ENCODE measurements around the gene WBP1. TPM values are rescaled to one million over a fixed set of nuclear protein-coding genes. Genes with fewer than 3 reads are reported as not detected.

Gene WBP1
- total RNA-seq = 10 to 100 TPM; 40.5 to 46.8 TPM

DNA sequence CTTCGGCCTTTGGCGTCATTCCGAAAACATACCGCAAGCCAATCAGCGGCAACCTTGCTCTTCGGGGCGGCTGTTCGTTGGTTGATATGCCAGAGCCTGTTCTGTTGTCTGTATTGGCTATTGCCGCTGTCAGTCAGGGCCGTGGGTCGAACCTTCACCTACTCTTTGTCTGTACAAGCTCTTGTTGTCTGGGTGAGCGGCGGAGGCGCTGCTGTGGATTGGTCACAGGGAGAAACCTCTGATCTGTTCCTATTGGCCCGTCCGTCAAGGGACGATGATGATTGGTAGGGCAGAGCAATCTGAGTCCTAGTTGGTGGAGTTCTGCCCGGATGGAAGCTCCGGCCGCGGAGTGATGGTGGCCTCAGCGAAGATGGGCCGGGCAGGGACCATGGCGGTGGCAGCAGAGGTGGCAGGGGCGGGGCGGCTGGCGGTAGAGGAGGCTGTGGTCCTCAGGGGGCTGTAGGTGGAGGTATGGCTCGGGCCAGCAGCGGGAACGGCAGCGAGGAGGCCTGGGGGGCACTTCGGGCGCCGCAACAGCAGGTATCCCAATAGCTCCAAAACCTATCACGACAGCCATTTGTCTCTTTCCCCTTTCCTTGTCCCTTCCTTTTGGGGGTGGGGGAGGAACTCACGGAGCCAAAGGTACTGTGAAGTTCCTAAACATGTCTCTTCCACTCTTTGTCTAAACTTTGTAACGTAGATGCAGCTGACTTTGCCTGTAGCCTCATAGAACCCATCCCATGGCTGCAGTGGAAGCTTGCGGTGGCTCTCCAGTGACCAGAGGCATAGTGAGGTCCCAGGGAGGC, at the start of gene WBP1:
Gene WBP1 (plus strand): TSS at position 307 of the 806 bp plus-strand sequence. CDS start 165 bp downstream, at position 472.
- Mint-ChIP-seq H3K9me3 (ENCODE audit: low read depth) (no peaks in the 10 kb centered on the region), H3K27ac (peak within 1 kb of the TSS; percentile 95)
- ATAC-seq = peak; percentile 86

GRCh38 chr2:74413001-74413698, 45.1 kb upstream of the WBP1 start:
- Mint-ChIP-seq H3K4me1 (peaks cover 16% of the 10 kb centered on the region), H3K27me3 (peaks cover 29% of the 10 kb centered on the region), H3K36me3 (no peaks in the 10 kb centered on the region), H3K27ac (no peak overlapping the region), H3K9me3 (ENCODE audit: low read depth) (no peaks in the 10 kb centered on the region), H3K4me3 (no peak overlapping the region)
- CTCF ChIA-PET = interaction anchor here (0.8 to 1.6 kb wide), 2 partner anchors 8 to 78 kb away, joined by 3 to 6 read pairs; partner anchors contain the start of genes C2orf81 and WDR54
- ATAC-seq (no peak), DNase-seq (no peak)

More for the DNA sequence above, at the start of gene WBP1:
- CTCF ChIA-PET = interaction anchor here (1.0 to 7.4 kb wide), 8 partner anchors 9 to 259 kb away, joined by 3 to 66 read pairs (median 8); partner anchors contain the start of genes AUP1, CCDC142, HTRA2 and MRPL53
- peak; percentile 100 for DNase-seq
- H3K4me3 Mint-ChIP-seq = peak within 1 kb of the TSS; percentile 94
- peaks cover 51% of the 10 kb centered on the region for H3K4me1 Mint-ChIP-seq
- H3K36me3 Mint-ChIP-seq = peaks cover 16% of the 10 kb centered on the region
- H3K27me3 Mint-ChIP-seq = no peaks in the 10 kb centered on the region

DNA sequence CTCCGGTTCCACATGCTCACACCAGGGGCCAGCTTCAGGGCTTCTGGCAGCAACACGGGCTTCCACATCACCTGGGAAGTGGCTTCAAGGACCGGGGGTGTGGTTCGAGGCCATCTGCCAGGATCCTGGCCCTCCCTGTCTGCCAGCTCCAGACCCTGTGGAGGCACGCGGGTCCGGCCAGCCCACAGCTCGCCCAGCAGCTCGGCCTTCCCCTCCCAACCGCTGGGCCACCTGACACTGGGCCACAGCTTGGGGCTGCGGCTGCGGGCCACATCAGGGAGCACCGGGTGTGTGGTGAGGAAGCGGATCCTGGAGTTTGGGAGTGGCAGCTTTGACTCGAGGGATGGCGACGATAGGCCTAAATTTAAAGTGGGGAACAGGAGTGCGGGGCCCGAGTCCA, 43.8 kb upstream of the WBP1 start:
- no peak overlapping the region for H3K27ac Mint-ChIP-seq
- H3K4me3 Mint-ChIP-seq = no peak overlapping the region
- DNase-seq (no peak), ATAC-seq (no peak)
- H3K9me3 Mint-ChIP-seq (ENCODE audit: low read depth) = no peaks in the 10 kb centered on the region
- peaks cover 20% of the 10 kb centered on the region for H3K27me3 Mint-ChIP-seq
- CTCF ChIA-PET = interaction anchor here (0.9 to 1.2 kb wide), 2 partner anchors 13 to 23 kb away, joined by 3 read pairs; no protein-coding TSS in a partner anchor
- H3K36me3 Mint-ChIP-seq = no peaks in the 10 kb centered on the region
- peaks cover 16% of the 10 kb centered on the region for H3K4me1 Mint-ChIP-seq

DNA sequence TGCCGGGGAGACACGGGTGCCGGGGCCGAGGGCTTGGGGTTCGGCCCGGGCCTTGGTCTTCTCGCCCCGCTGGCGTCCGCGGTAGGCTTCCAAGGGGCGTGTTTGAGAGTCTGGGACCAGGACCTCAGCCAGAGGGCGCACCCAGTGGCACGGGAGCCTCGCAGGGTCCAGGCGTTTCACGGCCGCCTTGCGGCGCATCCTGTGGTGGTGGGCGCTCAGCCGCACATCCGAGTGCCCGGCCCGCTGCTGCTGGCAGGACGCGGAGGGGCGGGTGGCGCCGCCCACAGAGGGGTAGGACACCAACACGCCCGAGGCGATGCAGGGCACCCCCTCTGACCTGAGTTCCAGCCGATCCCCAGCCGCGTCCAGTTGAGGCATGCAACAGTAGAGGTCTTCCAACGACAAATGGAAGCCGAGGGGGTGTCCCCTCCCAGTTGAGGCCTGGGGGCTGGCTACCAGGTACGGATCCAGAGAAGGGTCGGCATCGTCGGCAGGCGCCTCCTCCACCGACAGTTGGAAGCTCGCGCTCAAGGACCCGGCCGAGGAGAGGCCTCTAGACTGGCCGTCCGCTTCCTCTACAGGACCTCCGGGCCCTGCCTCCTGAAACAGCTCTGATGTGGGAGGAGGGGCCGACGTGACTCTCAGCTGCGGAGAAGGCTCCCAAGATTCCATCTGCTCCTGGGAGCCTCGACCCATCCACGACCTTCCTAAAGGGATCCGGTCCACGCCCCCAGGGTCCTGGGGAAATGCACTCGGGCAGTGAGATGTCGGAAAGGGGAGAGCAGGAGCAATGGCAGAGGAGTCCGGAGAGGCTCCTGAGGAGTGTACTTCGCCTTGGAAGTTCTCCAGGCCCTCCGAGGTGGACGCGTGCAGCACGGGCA, 43.1 kb upstream of the WBP1 start:
- H3K27ac Mint-ChIP-seq = no peak overlapping the region
- DNase-seq (no peak), ATAC-seq (peak; percentile 37)
- H3K36me3 Mint-ChIP-seq = no peaks in the 10 kb centered on the region
- CTCF ChIA-PET = interaction anchor here (0.9 to 1.6 kb wide), 4 partner anchors 14 to 37 kb away, joined by 3 read pairs; no protein-coding TSS in a partner anchor
- H3K9me3 Mint-ChIP-seq (ENCODE audit: low read depth) = no peaks in the 10 kb centered on the region
- H3K27me3 Mint-ChIP-seq = peaks cover 20% of the 10 kb centered on the region
- H3K4me3 Mint-ChIP-seq = no peak overlapping the region
- H3K4me1 Mint-ChIP-seq = peaks cover 18% of the 10 kb centered on the region

- H3K4me3 Mint-ChIP-seq = no peak overlapping the region
- H3K27ac Mint-ChIP-seq = no peak overlapping the region
- no peak for ATAC-seq
Measured at GRCh38 chr2:74415762-74416395, 42.4 kb upstream of the WBP1 start.

GRCh38 chr2:74416778-74417177, 41.5 kb upstream of the WBP1 start:
- H3K4me3 Mint-ChIP-seq = no peak overlapping the region
- H3K27me3 Mint-ChIP-seq = peaks cover 22% of the 10 kb centered on the region
- H3K36me3 Mint-ChIP-seq = no peaks in the 10 kb centered on the region
- H3K9me3 Mint-ChIP-seq (ENCODE audit: low read depth) = no peaks in the 10 kb centered on the region
- CTCF ChIA-PET = interaction anchor here (1.0 kb wide), 1 partner anchor 25 kb away, joined by 3 read pairs; no protein-coding TSS in a partner anchor
- ATAC-seq (no peak), DNase-seq (no peak)
- H3K27ac Mint-ChIP-seq = no peak overlapping the region
- H3K4me1 Mint-ChIP-seq = peaks cover 27% of the 10 kb centered on the region

More at GRCh38 chr2:74415762-74416395, 42.4 kb upstream of the WBP1 start:
- H3K9me3 Mint-ChIP-seq (ENCODE audit: low read depth) = no peaks in the 10 kb centered on the region
- no peak for DNase-seq
- no peaks in the 10 kb centered on the region for H3K36me3 Mint-ChIP-seq
- H3K4me1 Mint-ChIP-seq = peaks cover 22% of the 10 kb centered on the region
- peaks cover 21% of the 10 kb centered on the region for H3K27me3 Mint-ChIP-seq
- CTCF ChIA-PET = interaction anchor here (1.0 to 1.6 kb wide), 3 partner anchors 16 to 36 kb away, joined by 3 read pairs; no protein-coding TSS in a partner anchor

DNA sequence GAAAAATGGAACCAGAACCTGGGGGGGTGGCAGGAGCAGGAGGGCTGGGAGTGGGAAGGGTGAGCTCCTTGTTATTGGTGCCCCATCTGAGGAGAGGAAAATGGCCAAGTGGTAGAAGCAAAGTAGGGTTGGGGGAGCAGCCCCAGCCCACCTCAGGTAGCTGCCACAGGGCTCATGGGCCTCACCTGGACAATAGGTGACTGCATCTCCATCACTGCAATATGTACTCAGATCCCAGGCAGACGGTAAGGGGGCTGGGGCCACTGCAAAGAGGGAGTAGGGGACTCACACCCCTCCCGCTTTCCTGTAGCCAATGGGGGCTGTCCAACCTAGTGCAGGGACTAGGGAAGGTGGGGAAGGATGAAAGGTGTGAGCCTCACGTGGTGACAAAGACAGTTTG, 41.0 kb upstream of the WBP1 start:
- H3K4me1 Mint-ChIP-seq = peaks cover 29% of the 10 kb centered on the region
- no peaks in the 10 kb centered on the region for H3K36me3 Mint-ChIP-seq
- H3K27me3 Mint-ChIP-seq = peaks cover 22% of the 10 kb centered on the region
- no peak overlapping the region for H3K4me3 Mint-ChIP-seq
- H3K9me3 Mint-ChIP-seq (ENCODE audit: low read depth) = no peaks in the 10 kb centered on the region
- DNase-seq (no peak), ATAC-seq (no peak)
- CTCF ChIA-PET = interaction anchor here (1.4 kb wide), 1 partner anchor 39 kb away, joined by 3 read pairs; no protein-coding TSS in a partner anchor
- no peak overlapping the region for H3K27ac Mint-ChIP-seq

DNA sequence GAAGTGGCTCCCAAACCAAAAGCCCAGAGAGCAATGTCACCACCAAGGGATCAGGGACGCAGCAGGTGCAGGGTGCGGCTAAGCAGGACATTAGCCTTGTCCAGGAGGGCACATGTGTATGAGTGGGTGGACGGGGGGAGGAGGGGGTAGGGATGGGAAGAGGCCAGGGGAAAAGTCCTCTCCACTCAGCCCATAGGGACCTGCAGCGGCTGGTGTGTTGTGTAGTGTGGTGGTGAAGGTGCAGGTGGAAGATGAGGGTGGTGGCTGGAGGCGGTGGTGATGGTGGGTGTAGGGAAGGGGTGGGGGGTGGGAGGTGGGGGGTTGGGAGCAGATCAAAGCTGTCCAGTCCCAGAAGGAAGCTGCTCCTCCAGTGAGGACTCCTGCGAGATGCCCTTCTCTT, 40.5 kb upstream of the WBP1 start:
- no peak for DNase-seq
- H3K27me3 Mint-ChIP-seq = peaks cover 22% of the 10 kb centered on the region
- no peaks in the 10 kb centered on the region for H3K36me3 Mint-ChIP-seq
- CTCF ChIA-PET = interaction anchor here (1.3 to 1.4 kb wide), 2 partner anchors 37 to 38 kb away, joined by 3 read pairs; partner anchors contain the start of gene INO80B
- no peak for ATAC-seq
- no peaks in the 10 kb centered on the region for H3K9me3 Mint-ChIP-seq (ENCODE audit: low read depth)
- H3K4me3 Mint-ChIP-seq = no peak overlapping the region
- no peak overlapping the region for H3K27ac Mint-ChIP-seq
- peaks cover 32% of the 10 kb centered on the region for H3K4me1 Mint-ChIP-seq

DNA sequence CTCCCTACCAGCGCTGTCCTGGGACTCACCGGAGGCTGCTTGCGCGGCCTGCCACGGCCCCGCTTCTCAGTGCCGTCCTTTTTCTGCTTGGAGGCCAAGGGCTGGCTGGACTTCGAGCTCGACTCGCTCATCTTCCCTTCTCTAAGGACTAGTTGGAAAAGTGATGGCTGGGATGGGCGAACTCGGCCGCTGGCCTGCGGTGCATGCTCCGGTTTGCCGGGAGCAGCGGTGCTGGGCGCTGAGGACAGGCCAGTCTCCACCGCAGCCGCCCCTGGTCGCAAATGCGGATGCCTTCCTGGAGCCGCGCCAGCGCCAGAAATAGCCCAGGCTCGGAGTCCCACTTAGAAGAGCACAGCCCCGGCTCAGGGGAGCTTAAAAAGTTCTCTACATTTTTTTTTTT, 39.9 kb upstream of the WBP1 start:
- ATAC-seq (no peak), DNase-seq (no peak)
- no peak overlapping the region for H3K4me3 Mint-ChIP-seq
- H3K36me3 Mint-ChIP-seq = no peaks in the 10 kb centered on the region
- H3K27me3 Mint-ChIP-seq = peaks cover 22% of the 10 kb centered on the region
- no peak overlapping the region for H3K27ac Mint-ChIP-seq
- CTCF ChIA-PET = interaction anchor here (0.6 to 1.5 kb wide), 4 partner anchors 36 to 114 kb away, joined by 3 read pairs; partner anchors contain the start of genes CCDC142, INO80B and TTC31
- peaks cover 35% of the 10 kb centered on the region for H3K4me1 Mint-ChIP-seq
- H3K9me3 Mint-ChIP-seq (ENCODE audit: low read depth) = no peaks in the 10 kb centered on the region

DNA sequence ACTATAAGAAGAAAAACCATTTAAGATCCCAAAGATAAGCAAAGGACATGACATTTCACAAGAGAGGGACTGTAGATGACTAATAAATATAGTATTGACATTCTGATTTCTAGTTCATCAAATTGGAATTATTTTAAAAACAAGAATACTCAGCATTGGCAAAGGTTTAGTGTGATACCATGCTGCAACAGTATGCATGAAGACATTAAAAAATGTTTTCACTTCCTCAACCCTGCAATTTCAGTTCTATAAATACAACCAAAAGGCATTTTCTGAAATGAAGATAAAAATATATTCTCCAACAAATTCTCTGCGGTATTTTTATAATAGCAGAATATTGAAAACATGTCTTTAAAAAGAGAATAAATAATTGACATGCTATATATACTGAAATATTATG, 38.9 kb upstream of the WBP1 start:
- no peak overlapping the region for H3K27ac Mint-ChIP-seq
- no peak for DNase-seq
- CTCF ChIA-PET = interaction anchor here (0.7 to 1.5 kb wide), 2 partner anchors 19 to 64 kb away, joined by 3 read pairs; partner anchors contain the start of genes CCDC142 and TTC31
- H3K36me3 Mint-ChIP-seq = peaks cover 3% of the 10 kb centered on the region
- peaks cover 18% of the 10 kb centered on the region for H3K27me3 Mint-ChIP-seq
- ATAC-seq = no peak
- no peaks in the 10 kb centered on the region for H3K9me3 Mint-ChIP-seq (ENCODE audit: low read depth)
- peaks cover 34% of the 10 kb centered on the region for H3K4me1 Mint-ChIP-seq
- no peak overlapping the region for H3K4me3 Mint-ChIP-seq

DNA sequence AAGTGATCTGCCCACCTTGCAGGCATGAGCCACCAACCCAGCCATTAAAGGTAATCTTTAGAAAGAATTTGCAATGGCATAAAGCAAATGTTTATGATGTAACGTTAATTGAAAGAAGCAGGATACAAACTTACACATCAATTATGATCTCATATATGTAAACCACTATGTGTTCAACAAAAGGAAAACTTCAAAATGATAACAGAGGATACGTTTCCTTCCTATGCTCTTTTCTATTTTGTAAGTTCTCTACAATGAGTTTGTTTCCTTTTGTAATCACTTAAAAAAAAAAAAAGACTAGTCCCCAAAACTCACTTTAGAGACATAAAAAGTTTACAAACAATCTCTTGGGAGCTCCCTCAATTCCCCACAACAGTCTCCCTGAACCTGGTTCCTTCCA, 38.2 kb upstream of the WBP1 start:
- Mint-ChIP-seq H3K9me3 (ENCODE audit: low read depth) (no peaks in the 10 kb centered on the region), H3K4me3 (no peak overlapping the region), H3K4me1 (peaks cover 34% of the 10 kb centered on the region), H3K36me3 (peaks cover 6% of the 10 kb centered on the region), H3K27me3 (peaks cover 15% of the 10 kb centered on the region), H3K27ac (peak overlapping the region; percentile 12)
- DNase-seq (no peak), ATAC-seq (no peak)
- CTCF ChIA-PET = interaction anchor here (1.2 to 2.3 kb wide), 5 partner anchors 29 to 170 kb away, joined by 3 to 9 read pairs (median 7); partner anchors contain the start of gene INO80B

All from activated CD8-positive, alpha-beta memory T cell treated with anti-CD3 and anti-CD28 coated beads, Interleukin-2, amount 10 ng/mL, durations not matched to agents 7 days and 5 days (primary cell).